GM04504 (cell line): ENCODE data around the gene C14orf39.

Experiments used
- DNase-seq: peaks from one replicate; pipeline ENCODE4 v3.0.0-alpha.2; 2012; ENCODE audit warnings: low read depth

C14orf39 gene

GRCh38 chr14:60485598-60486251 is at the start of gene C14orf39:
TSS of gene C14orf39 (minus strand) at chr14:60486063. CDS start at chr14:60485078, 985 bp downstream.
- no peak for DNase-seq

GRCh38 chr14:60532442-60532841 is 46.6 kb upstream of the C14orf39 start:
- no peak for DNase-seq

- no peak for DNase-seq
Measured at GRCh38 chr14:60515511-60516289, 29.8 kb upstream of the C14orf39 start.

GRCh38 chr14:60514741-60515491 is 29.1 kb upstream of the C14orf39 start:
- no peak for DNase-seq

GRCh38 chr14:60514378-60514740 is 28.5 kb upstream of the C14orf39 start:
- DNase-seq = no peak

GRCh38 chr14:60512973-60513571 is 27.2 kb upstream of the C14orf39 start:
- DNase-seq = no peak

- no peak for DNase-seq
Measured at GRCh38 chr14:60512126-60512525, 26.3 kb upstream of the C14orf39 start.

GRCh38 chr14:60510951-60511599 is 25.2 kb upstream of the C14orf39 start:
- DNase-seq = no peak

GRCh38 chr14:60510254-60510950 is 24.5 kb upstream of the C14orf39 start:
- DNase-seq = no peak

- DNase-seq = no peak
Measured at GRCh38 chr14:60509438-60510253, 23.8 kb upstream of the C14orf39 start.

- no peak for DNase-seq
Measured at GRCh38 chr14:60508707-60509437, 23.0 kb upstream of the C14orf39 start, which contains the start of gene SIX6. TSS of gene SIX6 (plus strand) at chr14:60509146. CDS start at chr14:60509399, 253 bp downstream.

- no peak for DNase-seq
Measured at GRCh38 chr14:60508363-60508706, 22.5 kb upstream of the C14orf39 start.

- no peak for DNase-seq
Measured at GRCh38 chr14:60506985-60507829, 21.3 kb upstream of the C14orf39 start.

- DNase-seq = no peak
Measured at GRCh38 chr14:60506462-60506984, 20.7 kb upstream of the C14orf39 start.

GRCh38 chr14:60506010-60506409 is 20.1 kb upstream of the C14orf39 start:
- DNase-seq = no peak

GRCh38 chr14:60505448-60505847 is 19.6 kb upstream of the C14orf39 start:
- no peak for DNase-seq

- DNase-seq = no peak
Measured at GRCh38 chr14:60502541-60502940, 16.7 kb upstream of the C14orf39 start.

GRCh38 chr14:60495946-60496345 is 10.1 kb upstream of the C14orf39 start:
- DNase-seq = no peak

GRCh38 chr14:60490270-60490669 is 4.4 kb upstream of the C14orf39 start:
- no peak for DNase-seq
